SK-N-SH (cell line): ENCODE data around the gene PDZRN4. TPM values are rescaled to one million over a fixed set of nuclear protein-coding genes. Genes with fewer than 3 reads are reported as not detected.

Experiments
- CTCF ChIA-PET: fragments of 300-600, 350-600 bp; formaldehyde crosslinking; extraction: SDS; loops from one replicate; lab custom pipeline; 2021; lab: Yijun Ruan, JAX
- POLR2A ChIA-PET: fragments of 350-600 bp; sonication (Branson Sonifier 250); formaldehyde crosslinking; extraction: SDS; loops from one replicate; lab custom pipeline; 2020; ENCODE audit warnings: antibody characterized with exemption, inconsistent platforms; lab: Yijun Ruan, JAX
- DNase-seq: peaks from one replicate; pipeline ENCODE4 v3.0.0; 2012
- H2AFZ ChIP-seq: fragments of 200-600 bp; sonication (generic); 2 replicates; pipeline ENCODE4 v1.8.1; 2016; ENCODE audit warnings: antibody characterized with exemption, mild to moderate bottlenecking, low read depth
- H3F3A ChIP-seq: fragments of 200-600 bp; sonication (generic); replicated peaks from 2 replicates; pipeline ENCODE3; 2016; ENCODE audit warnings: antibody characterized with exemption, mild to moderate bottlenecking; ENCODE audit not compliant: insufficient read depth
- H3K27ac ChIP-seq, 2 experiments: fragments of 200-500 bp in 1 of 2; fragments of 200-600 bp in 1 of 2; sonication (Bioruptor generic) in 1 of 2; sonication (generic), shearing (Covaris generic) in 1 of 2; 2 replicates each; pipeline versions ENCODE4 v1.5.1 to v1.6.1; 2014 to 2016; ENCODE audit warnings: low read depth in 2 of 2, inconsistent platforms in 1 of 2, low read length in 1 of 2, mild to moderate bottlenecking in 1 of 2, mixed read lengths in 1 of 2
- H3K27me3 ChIP-seq: fragments of 200-600 bp; sonication (generic), shearing (Covaris generic); 2 replicates; pipeline ENCODE4 v1.6.1; 2016; ENCODE audit warnings: mixed run types; ENCODE audit not compliant: insufficient read depth
- H3K36me3 ChIP-seq, 2 experiments: fragments of 200-500 bp in 1 of 2; fragments of 200-600 bp in 1 of 2; sonication (Bioruptor generic) in 1 of 2; sonication (generic) in 1 of 2; replicated peaks in 1 of 2; 2 replicates each; pipeline versions ENCODE3 to v1.5.1; 2014 to 2016; ENCODE audit warnings: low read length in 1 of 2, mild to moderate bottlenecking in 1 of 2; ENCODE audit not compliant: insufficient read depth in 2 of 2, control insufficient read depth in 1 of 2
- H3K4me1 ChIP-seq, 2 experiments: fragments of 200-500 bp in 1 of 2; fragments of 200-600 bp in 1 of 2; sonication (Bioruptor generic) in 1 of 2; sonication (generic), shearing (Covaris generic) in 1 of 2; 2 replicates each; pipeline versions ENCODE4 v1.5.1 to v1.6.1; 2014 to 2016; ENCODE audit warnings: low read depth in 1 of 2, low read length in 1 of 2, mixed run types in 1 of 2; ENCODE audit not compliant: insufficient read depth in 2 of 2, control insufficient read depth in 1 of 2
- H3K4me2 ChIP-seq: fragments of 200-600 bp; sonication (generic), shearing (Covaris generic); 2 replicates; pipeline ENCODE4 v1.6.1; 2017; ENCODE audit warnings: mixed run types
- H3K4me3 ChIP-seq, 2 experiments: fragments of 200-500 bp in 1 of 2; fragments of 200-600 bp in 1 of 2; sonication (Bioruptor generic) in 1 of 2; sonication (generic), shearing (Covaris generic) in 1 of 2; 2 replicates each; pipeline versions ENCODE4 v1.5.1 to v1.8.1; 2014 to 2016; ENCODE audit warnings: low read depth in 2 of 2, inconsistent platforms in 1 of 2, low read length in 1 of 2, mild to moderate bottlenecking in 1 of 2, mixed read lengths in 1 of 2, moderate library complexity in 1 of 2
- H3K79me2 ChIP-seq: fragments of 200-600 bp; sonication (generic); 2 replicates; pipeline ENCODE4 v1.8.1; 2017; ENCODE audit warnings: mild to moderate bottlenecking; ENCODE audit not compliant: insufficient read depth
- H3K9ac ChIP-seq: fragments of 200-600 bp; sonication (generic); 2 replicates; pipeline ENCODE4 v1.6.1; 2017; ENCODE audit warnings: mixed run types
- H3K9me2 ChIP-seq: fragments of 200-600 bp; sonication (generic); 2 replicates; pipeline ENCODE4 v1.6.1; 2017; ENCODE audit warnings: mixed run types
- H3K9me3 ChIP-seq: fragments of 200-600 bp; sonication (generic); 2 replicates; pipeline ENCODE4 v1.6.1; 2017; ENCODE audit warnings: mixed run types, mild to moderate bottlenecking, moderate library complexity
- H4K20me1 ChIP-seq: fragments of 200-600 bp; sonication (generic); 2 replicates; pipeline ENCODE4 v1.6.1; 2017; ENCODE audit warnings: mild to moderate bottlenecking, mixed run types; ENCODE audit not compliant: insufficient read depth
- EZH2phosphoT487 ChIP-seq: fragments of 200-600 bp; sonication (generic); IDR thresholded peaks from 2 replicates; pipeline ENCODE4 v1.6.1; 2017; ENCODE audit warnings: low read depth, mixed run types, mild to moderate bottlenecking, antibody characterized with exemption, moderate library complexity, borderline replicate concordance
- FOXJ3 ChIP-seq: sonication (generic); formaldehyde crosslinking; IDR thresholded peaks from 2 replicates; pipeline ENCODE4 v1.5.1; 2020; ENCODE audit warnings: mild to moderate bottlenecking, missing genetic modification reagents
- FOXM1 ChIP-seq: IDR thresholded peaks from 2 replicates; pipeline ENCODE4 v1.4.0; 2012; ENCODE audit warnings: low read depth, mild to moderate bottlenecking
- MEF2A ChIP-seq: IDR thresholded peaks from 2 replicates; pipeline ENCODE4 v1.4.0; 2012; ENCODE audit warnings: low read depth, borderline replicate concordance
- MXI1 ChIP-seq: IDR thresholded peaks from 2 replicates; pipeline ENCODE4 v1.6.1; 2012; ENCODE audit warnings: mild to moderate bottlenecking, low read depth, low read length, improper control_type of control experiment
- NFIC ChIP-seq: IDR thresholded peaks from 2 replicates; pipeline ENCODE4 v1.4.0; 2012; ENCODE audit warnings: borderline replicate concordance
- NRF1 ChIP-seq: IDR thresholded peaks from 2 replicates; pipeline ENCODE4 v1.6.1; 2012; ENCODE audit warnings: low read depth, mild to moderate bottlenecking, low read length
- PBX3 ChIP-seq: IDR thresholded peaks from 2 replicates; pipeline ENCODE4; 2012
- RAD21 ChIP-seq: IDR thresholded peaks from 2 replicates; pipeline ENCODE4 v1.6.1; 2012; ENCODE audit warnings: mild to moderate bottlenecking, low read length
- RCOR1 ChIP-seq: fragments of 150-350 bp; IDR thresholded peaks from 2 replicates; pipeline ENCODE4 v1.6.1; 2017; ENCODE audit warnings: antibody characterized with exemption, low read length
- RFX5 ChIP-seq: IDR thresholded peaks from 2 replicates; pipeline ENCODE4 v1.6.1; 2012; ENCODE audit warnings: mild to moderate bottlenecking, improper control_type of control experiment, low read length
- RXRA ChIP-seq: IDR thresholded peaks from 2 replicates; pipeline ENCODE4 v1.4.0; 2012; ENCODE audit warnings: low read depth, mild to moderate bottlenecking, borderline replicate concordance
- SIN3A ChIP-seq: IDR thresholded peaks from 2 replicates; pipeline ENCODE4 v1.6.1; 2012; ENCODE audit warnings: low read depth, mild to moderate bottlenecking, low read length, moderate library complexity, borderline replicate concordance
- SMC3 ChIP-seq: IDR thresholded peaks from 2 replicates; pipeline ENCODE4 v1.6.1; 2012; ENCODE audit warnings: low read depth, low read length, improper control_type of control experiment
- TAF1 ChIP-seq: IDR thresholded peaks from 2 replicates; pipeline ENCODE4 v1.6.1; 2012; ENCODE audit warnings: low read depth, mild to moderate bottlenecking, low read length, moderate library complexity, borderline replicate concordance
- TEAD4 ChIP-seq: IDR thresholded peaks from 2 replicates; pipeline ENCODE4 v1.4.0; 2012; ENCODE audit warnings: mild to moderate bottlenecking, borderline replicate concordance; ENCODE audit not compliant: insufficient read depth
- YY1 ChIP-seq: IDR thresholded peaks from 2 replicates; pipeline ENCODE4 v1.4.0; 2012; ENCODE audit warnings: low read depth, mild to moderate bottlenecking
- ZBTB33 ChIP-seq: IDR thresholded peaks from 2 replicates; pipeline ENCODE4 v1.4.0; 2012; ENCODE audit warnings: low read depth, borderline replicate concordance
- WGBS: methylation state at CpG from one replicate; pipeline ENCODE4 v1.1.6; 2017; ENCODE audit warnings: low lambda C conversion rate; 5-methylcytosine and 5-hydroxymethylcytosine counted together
- polyA plus RNA-seq, 3 experiments: library from polyadenylated mRNA; depleted of rRNA; stranded (reverse); fragments of >200 nt; gene quantifications; 2 replicates each; pipeline ENCODE4 v1.2.3, GENCODE V29; 2012
- TF ChIP-seq, protein P1 (sequence below): fragments of 150-350 bp; IDR thresholded peaks from 2 replicates; pipeline ENCODE4 v1.6.1; 2016; ENCODE audit warnings: mild to moderate bottlenecking, low read depth, low read length
- TF ChIP-seq, protein P2 (sequence below): fragments of 150-350 bp; IDR thresholded peaks from 2 replicates; pipeline ENCODE4 v1.6.1; 2017; ENCODE audit warnings: antibody characterized with exemption, low read length, low read depth, borderline replicate concordance
- TF ChIP-seq, protein P3 (sequence below): fragments of 200-600 bp; sonication (generic); IDR thresholded peaks from 2 replicates; pipeline ENCODE4 v1.6.1; 2017; ENCODE audit warnings: antibody characterized with exemption, mild to moderate bottlenecking, moderate library complexity

Gene PDZRN4
- polyA plus RNA-seq, 1 of the 3 experiments (the other 2 are of a cell fraction) = 0.02 TPM

DNA sequence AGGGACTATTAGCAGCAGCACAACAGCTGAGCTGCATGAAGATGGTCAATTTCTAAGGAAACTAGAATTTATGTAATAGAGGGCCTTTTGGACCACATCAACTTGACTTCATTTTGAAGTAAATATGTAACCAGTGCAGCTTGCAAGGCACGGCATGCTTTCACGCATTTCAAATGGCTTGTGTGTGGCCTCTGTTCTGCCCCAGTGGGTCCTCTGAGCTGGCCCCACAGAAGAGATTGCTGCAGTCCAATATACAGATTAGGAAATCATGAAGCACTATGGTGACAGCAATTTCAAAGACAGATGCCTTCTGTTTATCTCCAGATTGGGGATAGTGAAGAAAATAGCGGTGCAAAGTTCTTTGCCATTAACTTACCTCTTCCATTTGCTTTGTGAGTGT is 101.4 kb downstream of the PDZRN4 start (continued):
- TF ChIP-seq ZBTB33 (no peak), RAD21 (no peak), RXRA (no peak), FOXM1 (no peak), RCOR1 (no peak), FOXJ3 (no peak)
- TF ChIP-seq, protein P1, sequence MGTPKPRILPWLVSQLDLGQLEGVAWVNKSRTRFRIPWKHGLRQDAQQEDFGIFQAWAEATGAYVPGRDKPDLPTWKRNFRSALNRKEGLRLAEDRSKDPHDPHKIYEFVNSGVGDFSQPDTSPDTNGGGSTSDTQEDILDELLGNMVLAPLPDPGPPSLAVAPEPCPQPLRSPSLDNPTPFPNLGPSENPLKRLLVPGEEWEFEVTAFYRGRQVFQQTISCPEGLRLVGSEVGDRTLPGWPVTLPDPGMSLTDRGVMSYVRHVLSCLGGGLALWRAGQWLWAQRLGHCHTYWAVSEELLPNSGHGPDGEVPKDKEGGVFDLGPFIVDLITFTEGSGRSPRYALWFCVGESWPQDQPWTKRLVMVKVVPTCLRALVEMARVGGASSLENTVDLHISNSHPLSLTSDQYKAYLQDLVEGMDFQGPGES = no peak

DNA sequence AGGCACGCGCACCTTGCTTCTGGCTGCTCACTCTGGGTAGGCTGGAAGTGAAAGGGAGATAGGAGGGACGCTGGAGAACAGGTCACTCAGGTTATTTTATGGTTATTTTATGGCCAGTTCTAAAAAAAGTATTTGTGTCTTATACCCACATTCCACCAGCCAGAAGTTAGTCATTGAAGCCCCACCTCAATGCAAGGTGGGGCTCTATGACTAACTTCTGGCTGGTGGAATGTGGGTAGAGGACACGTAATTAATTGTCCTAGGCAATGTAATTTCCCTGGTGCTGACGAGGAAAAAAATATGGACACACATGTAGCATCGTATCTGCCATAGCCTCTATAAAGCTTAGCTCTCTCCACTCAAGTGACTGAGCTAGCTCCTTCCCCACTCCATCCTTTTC is 104.9 kb downstream of the PDZRN4 start:
- ChIA-PET CTCF (no interaction called here), POLR2A (no interaction called here)
- Histone ChIP-seq H3K4me1 (no peaks in the 10 kb centered on the region), H3K4me3 (no peak overlapping the region), H3K27me3 (no peaks in the 10 kb centered on the region), H3K36me3 (no peaks in the 10 kb centered on the region), H3K27ac (no peak overlapping the region), H3F3A (no peaks in the 10 kb centered on the region), H3K9me2 (no peaks in the 10 kb centered on the region), H3K9ac (no peak overlapping the region), H3K79me2 (no peaks in the 10 kb centered on the region), H3K4me2 (no peak overlapping the region), H3K9me3 (no peaks in the 10 kb centered on the region), H4K20me1 (no peaks in the 10 kb centered on the region), H2AFZ (no peak overlapping the region)
- TF ChIP-seq EZH2phosphoT487 (no peak), SMC3 (no peak), NRF1 (no peak), RCOR1 (no peak), RXRA (no peak), FOXM1 (no peak), MEF2A (no peak), PBX3 (no peak), NFIC (no peak), RFX5 (no peak), TEAD4 (no peak), TAF1 (no peak), SIN3A (no peak), MXI1 (no peak), FOXJ3 (no peak), YY1 (no peak)
- TF ChIP-seq, protein P2, sequence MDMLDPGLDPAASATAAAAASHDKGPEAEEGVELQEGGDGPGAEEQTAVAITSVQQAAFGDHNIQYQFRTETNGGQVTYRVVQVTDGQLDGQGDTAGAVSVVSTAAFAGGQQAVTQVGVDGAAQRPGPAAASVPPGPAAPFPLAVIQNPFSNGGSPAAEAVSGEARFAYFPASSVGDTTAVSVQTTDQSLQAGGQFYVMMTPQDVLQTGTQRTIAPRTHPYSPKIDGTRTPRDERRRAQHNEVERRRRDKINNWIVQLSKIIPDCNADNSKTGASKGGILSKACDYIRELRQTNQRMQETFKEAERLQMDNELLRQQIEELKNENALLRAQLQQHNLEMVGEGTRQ = no peak
- TF ChIP-seq, protein P3, sequence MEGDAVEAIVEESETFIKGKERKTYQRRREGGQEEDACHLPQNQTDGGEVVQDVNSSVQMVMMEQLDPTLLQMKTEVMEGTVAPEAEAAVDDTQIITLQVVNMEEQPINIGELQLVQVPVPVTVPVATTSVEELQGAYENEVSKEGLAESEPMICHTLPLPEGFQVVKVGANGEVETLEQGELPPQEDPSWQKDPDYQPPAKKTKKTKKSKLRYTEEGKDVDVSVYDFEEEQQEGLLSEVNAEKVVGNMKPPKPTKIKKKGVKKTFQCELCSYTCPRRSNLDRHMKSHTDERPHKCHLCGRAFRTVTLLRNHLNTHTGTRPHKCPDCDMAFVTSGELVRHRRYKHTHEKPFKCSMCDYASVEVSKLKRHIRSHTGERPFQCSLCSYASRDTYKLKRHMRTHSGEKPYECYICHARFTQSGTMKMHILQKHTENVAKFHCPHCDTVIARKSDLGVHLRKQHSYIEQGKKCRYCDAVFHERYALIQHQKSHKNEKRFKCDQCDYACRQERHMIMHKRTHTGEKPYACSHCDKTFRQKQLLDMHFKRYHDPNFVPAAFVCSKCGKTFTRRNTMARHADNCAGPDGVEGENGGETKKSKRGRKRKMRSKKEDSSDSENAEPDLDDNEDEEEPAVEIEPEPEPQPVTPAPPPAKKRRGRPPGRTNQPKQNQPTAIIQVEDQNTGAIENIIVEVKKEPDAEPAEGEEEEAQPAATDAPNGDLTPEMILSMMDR = no peak
- no peak for DNase-seq
- 58% methylated on average over 6 of the region's 6 CpGs for WGBS
